Rectal smooth muscle tissue (tissue), 1 donor: ENCODE data around the gene GGTLC2.
"Not testable (repeated sequence)": the region's sequence is repeated elsewhere in the genome, so short reads cannot be mapped to it uniquely, and the experiment has no call there.

ENCODE experiments used
- H3K27ac ChIP-seq: one replicate; pipeline ENCODE4 v1.7.0; 2013; ENCODE audit warnings: low read depth, low read length, inconsistent platforms
- H3K27me3 ChIP-seq: one replicate; pipeline ENCODE4 v1.7.0; 2013; ENCODE audit warnings: low read length; ENCODE audit not compliant: control insufficient read depth, insufficient read depth
- H3K36me3 ChIP-seq: one replicate; pipeline ENCODE4 v1.7.0; 2013; ENCODE audit warnings: low read length; ENCODE audit not compliant: control insufficient read depth, insufficient read depth
- H3K4me1 ChIP-seq: one replicate; pipeline ENCODE4 v1.7.0; 2013; ENCODE audit warnings: low read length; ENCODE audit not compliant: control insufficient read depth, insufficient read depth
- H3K4me3 ChIP-seq: one replicate; pipeline ENCODE4 v1.7.0; 2013; ENCODE audit warnings: low read length
- H3K9ac ChIP-seq: one replicate; pipeline ENCODE4 v1.7.0; 2013; ENCODE audit warnings: low read length

Gene GGTLC2

DNA sequence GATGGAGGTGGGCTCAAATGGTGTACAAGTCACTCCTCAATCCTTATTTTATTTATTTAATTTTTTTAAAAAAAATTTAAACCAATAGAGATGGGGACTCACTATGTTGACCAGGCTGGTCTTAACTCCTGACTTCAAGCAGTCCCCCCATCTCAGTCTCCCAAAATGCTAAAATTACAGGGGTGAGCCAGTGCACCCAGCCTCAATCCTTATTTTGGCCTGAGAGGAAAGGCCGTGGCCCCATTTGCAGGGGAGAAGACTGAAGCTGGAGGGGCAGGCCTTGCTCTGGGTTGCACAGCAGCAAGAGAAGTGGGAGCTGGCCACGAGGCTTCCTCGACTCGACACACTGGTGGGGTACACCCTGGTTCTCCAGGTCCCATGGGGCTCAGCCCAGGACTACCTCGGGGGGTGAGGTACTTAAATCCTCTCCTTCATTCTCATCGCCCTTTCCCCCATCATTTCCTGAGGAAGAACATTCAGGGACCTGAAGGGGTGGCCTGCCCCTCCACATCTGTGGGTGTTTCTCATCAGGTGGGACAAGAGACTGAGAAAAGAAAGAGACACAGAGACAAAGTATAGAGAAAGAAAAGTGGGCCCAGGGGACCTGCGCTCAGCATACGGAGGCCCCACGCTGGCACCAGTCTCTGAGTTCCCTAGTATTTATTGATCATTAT, 4.6 kb downstream of the GGTLC2 start:
- not testable (repeated sequence) for H3K4me3 ChIP-seq, H3K9ac ChIP-seq, H3K27ac ChIP-seq, H3K36me3 ChIP-seq, H3K27me3 ChIP-seq, H3K4me1 ChIP-seq

DNA sequence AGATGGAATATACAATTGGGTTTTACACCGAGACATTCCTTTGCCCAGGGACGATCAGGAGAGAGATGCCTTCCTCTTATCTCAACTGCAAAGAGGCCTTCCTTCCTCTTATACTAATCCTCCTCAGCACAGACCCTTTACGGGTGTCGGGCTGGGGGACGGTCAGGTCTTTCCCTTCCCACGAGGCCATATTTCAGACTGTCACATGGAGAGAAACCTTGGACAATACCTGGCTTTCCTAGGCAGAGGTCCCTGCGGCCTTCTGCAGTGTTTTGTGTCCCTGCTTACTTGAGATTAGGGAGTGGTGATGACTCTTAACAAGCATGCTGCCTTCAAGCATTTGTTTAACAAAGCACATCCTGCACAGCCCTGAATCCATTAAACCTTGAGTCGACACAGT, 5.3 kb downstream of the GGTLC2 start:
- not testable (repeated sequence) for H3K36me3 ChIP-seq, H3K9ac ChIP-seq, H3K27ac ChIP-seq, H3K4me1 ChIP-seq, H3K4me3 ChIP-seq, H3K27me3 ChIP-seq

DNA sequence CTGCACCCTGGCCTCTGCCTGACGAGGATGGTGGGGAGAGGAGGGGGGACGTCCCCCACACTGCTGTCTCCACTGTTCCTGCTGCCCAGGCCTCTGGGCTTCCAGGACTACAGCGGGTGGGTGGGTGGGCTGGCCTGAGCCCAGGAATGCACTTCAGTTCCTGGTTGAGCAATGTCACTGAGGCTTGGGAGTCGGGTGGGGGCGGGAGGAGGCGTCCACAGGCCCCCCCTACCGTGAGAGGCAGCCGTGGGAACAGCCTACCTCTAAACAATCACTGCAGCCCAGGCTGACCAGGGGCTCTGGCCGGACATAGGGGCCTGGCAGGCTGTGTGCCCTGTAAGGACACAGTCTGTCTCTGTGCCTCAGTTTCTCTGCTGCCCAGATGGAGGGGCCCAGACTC, 6.0 kb downstream of the GGTLC2 start:
- H3K36me3 ChIP-seq, H3K27ac ChIP-seq, H3K4me3 ChIP-seq, H3K27me3 ChIP-seq, H3K4me1 ChIP-seq, H3K9ac ChIP-seq: not testable (repeated sequence)

DNA sequence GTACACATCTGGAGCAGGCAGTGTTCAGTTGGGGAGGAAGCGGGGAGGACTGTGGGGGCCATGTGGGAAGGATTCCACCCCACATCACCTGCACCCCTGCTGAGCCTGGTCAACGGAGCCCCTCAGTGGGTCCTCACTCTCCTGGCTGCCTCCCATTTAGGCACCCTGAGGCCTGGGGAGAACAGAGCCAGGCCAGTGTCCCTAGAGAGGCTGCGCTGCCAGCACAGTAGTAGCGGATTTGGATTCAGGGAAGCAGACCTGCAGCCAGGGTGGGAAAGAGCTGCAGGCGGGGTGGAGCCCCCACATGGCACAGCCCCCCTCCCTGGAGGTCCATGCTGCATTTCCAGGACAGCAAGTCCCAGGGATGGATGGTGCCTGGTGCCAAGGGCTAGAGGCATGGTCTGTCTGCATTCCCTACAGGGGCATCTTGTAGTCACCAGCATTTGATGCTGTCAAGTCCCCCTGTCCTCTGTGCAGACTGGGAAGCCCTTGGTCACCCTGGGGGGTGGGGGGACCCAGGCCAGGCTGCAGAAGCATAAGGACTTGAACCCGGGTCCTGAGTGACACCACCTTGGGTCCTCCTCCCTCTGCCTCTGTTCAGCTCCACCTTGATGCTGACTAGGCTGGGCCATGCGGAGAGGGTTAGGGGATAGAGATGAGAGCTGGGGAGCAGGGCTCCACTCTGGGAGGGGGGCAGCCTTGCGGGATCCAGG, 6.5 kb downstream of the GGTLC2 start:
- not testable (repeated sequence) for H3K27me3 ChIP-seq, H3K4me1 ChIP-seq, H3K36me3 ChIP-seq, H3K4me3 ChIP-seq, H3K27ac ChIP-seq, H3K9ac ChIP-seq

DNA sequence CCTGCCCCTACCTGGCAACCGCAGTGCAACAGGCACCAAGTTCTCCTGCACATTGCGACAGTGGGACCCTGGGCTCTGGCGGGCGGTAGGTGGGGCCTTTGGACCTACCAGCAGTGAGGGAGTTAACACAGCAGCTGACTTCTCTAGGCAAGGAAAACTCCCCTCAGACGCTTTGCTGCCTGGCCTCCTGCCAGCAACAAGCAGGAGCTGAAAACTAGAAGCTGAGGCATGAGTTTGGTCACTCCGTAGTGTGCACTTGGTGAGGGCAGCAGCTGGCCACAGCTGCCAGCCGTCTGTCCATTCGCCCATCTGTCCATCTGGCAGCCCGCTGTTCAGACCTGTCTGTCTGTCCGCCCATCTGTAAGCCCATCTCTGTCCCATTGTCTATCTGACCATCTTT, 7.2 kb downstream of the GGTLC2 start:
- not testable (repeated sequence) for H3K27me3 ChIP-seq, H3K9ac ChIP-seq, H3K36me3 ChIP-seq, H3K4me1 ChIP-seq, H3K4me3 ChIP-seq, H3K27ac ChIP-seq

DNA sequence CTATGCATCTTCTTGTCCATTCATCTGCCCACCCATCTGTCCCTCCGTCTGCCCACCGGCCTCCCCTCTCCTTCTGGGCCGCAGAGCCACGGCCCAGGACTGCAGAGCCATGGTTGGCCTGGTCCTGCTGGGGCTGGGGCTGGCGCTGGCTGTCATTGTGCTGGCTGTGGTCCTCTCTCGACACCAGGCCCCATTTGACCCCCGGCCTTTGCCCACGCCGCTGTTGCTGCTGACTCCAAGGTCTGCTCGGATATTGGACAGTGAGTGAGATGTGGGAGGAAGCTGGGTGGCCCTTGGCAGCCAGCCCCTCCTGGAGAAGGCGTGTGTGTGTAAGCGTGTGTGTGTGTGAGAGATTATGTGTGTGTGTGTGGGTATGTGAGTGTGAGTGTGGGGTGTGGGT, 7.7 kb downstream of the GGTLC2 start:
- not testable (repeated sequence) for H3K9ac ChIP-seq, H3K4me1 ChIP-seq, H3K36me3 ChIP-seq, H3K4me3 ChIP-seq, H3K27me3 ChIP-seq, H3K27ac ChIP-seq

DNA sequence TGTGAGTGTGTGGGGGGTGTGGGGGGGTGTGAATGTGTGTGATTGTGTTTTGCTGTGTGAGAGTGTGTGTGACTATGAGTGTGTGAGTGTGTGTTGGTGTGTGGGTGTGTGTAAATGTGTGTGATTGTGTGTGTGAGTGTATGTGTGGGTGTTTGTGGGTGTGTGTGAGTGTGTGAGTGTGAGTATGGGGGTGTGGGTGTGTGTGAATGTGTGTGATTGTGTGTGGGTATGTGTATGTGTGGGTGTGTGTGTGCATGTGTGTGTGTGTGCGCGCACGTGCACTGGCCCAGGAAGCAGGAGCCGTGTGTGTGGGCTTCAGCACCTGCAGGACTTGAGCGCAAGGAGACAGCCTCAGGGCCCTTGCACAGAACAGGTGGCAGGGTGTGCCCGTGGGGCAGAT, 8.2 kb downstream of the GGTLC2 start:
- H3K27me3 ChIP-seq, H3K4me3 ChIP-seq, H3K27ac ChIP-seq, H3K4me1 ChIP-seq, H3K36me3 ChIP-seq, H3K9ac ChIP-seq: not testable (repeated sequence)

DNA sequence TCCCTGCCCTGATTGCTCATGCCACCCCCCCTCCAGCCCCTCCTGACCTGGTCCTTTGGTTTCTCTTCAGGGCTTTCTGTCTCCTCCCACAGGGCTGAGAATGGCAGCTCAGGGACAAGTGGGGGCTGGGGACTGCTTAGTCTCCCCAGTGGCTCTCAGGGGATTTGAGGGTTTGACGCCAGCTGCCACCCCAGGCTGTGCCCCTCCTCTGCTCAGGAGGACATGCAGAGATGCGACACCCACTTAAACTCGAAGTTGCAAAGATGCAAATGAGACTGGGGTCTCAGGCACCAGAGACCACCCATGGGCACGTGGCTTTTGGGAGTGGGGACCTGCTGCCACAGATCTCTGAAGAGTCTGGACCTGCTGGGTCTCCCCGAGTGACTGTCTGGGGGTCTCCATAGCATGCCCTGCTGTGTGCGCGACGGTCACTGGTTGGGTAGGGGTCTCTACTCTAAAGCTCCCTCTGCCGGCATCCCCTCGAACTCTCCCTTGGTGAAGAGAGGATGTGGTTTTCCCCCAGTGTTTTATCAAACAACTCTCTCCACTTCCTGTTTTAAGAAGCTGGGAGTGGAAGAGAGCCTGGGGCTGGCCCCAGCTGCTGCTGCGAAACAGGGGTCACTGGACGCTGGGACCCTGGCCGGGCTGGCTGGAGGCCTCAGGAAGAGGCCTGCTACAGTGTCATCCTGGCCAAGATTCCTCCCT, 9.4 kb downstream of the GGTLC2 start:
- H3K4me3 ChIP-seq, H3K36me3 ChIP-seq, H3K27ac ChIP-seq, H3K4me1 ChIP-seq, H3K27me3 ChIP-seq, H3K9ac ChIP-seq: not testable (repeated sequence)

DNA sequence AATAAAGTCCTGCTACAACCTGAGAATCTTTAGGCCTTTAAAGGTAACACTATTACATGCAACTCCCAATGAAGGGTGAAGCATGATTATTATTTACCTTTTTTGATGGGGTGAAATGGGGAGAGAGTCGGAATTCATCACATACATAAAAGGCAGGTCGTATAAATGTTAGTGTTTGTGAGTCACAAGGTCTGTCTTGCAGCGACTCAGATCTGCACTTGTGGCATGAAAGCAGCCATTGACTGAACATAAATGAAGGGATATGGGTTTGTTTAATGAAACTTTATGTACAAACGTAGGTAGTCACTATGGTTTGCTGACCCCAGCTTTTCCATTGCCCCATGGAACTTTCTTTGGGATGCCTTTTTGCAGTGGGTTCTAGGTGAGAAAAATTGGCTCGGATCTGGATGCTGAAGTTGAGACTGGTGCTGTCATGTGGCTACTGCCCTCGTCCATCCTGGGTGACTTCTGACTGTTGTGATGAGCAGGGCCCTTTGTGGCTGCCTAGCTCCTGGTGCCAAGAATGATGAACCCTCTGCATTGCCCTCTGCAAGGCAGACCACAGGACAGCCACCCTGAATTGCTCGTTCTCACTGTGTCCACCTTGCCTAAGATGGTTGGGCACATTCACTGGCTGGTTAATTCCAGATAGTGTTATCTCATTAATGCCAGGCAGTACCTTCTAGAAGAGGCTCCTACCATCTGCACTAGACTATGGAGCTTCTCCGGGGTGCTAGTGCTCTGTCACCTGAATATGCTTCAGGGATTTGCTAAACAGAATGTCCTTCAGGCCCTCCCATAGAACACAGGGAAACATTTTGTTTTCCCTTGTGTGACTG, 11.3 kb downstream of the GGTLC2 start:
- H3K4me1 ChIP-seq: no peaks in the 10 kb centered on the region
- H3K36me3 ChIP-seq: no peaks in the 10 kb centered on the region
- no peak overlapping the region for H3K27ac ChIP-seq
- H3K9ac ChIP-seq: no peak overlapping the region
- H3K4me3 ChIP-seq: no peak overlapping the region
- H3K27me3 ChIP-seq: no peaks in the 10 kb centered on the region

DNA sequence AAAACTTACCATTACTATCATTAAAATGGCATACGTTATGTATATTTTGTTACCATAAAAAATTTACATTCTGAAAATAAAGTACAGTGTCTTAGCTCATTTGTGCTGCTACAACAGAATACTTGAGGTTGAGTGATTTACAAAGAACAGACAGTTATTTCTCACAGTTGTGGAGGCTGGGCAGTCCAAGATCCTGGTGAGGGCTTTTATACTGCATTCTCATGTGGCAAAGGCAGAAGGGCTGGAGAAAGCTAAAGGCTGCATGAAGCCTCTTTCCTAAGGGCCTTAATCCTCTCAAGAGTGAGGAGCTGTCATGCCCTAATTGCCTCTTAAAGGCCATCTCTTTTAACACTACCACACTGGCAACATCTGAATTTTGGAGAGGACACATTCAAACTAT, 13.3 kb downstream of the GGTLC2 start:
- H3K36me3 ChIP-seq: no peaks in the 10 kb centered on the region
- H3K4me1 ChIP-seq: no peaks in the 10 kb centered on the region
- H3K4me3 ChIP-seq: no peak overlapping the region

DNA sequence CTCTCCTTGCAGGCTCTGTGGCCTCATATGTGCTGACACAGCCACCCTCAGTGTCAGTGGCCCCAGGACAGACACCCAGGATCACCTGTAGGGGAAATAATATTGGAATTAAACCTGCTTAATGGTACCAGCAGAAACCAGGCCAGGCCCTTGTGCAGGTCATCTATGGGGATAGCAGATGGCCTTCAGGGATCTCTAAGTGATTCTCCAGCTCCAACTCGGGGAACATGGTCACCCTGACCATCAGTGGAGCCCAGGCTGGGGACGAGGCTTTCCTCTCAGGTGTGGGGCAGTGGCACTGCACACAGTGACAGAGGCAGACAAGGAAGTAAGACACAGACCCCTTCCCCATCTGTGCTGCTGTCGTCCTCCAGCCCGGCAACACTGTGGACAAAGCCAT, 16.9 kb downstream of the GGTLC2 start:
- Histone ChIP-seq H3K4me3 (no peak overlapping the region), H3K9ac (no peak overlapping the region), H3K36me3 (no peaks in the 10 kb centered on the region), H3K27ac (no peak overlapping the region), H3K27me3 (no peaks in the 10 kb centered on the region), H3K4me1 (no peaks in the 10 kb centered on the region)

More for the DNA sequence above, 13.3 kb downstream of the GGTLC2 start:
- H3K27me3 ChIP-seq: no peaks in the 10 kb centered on the region
- no peak overlapping the region for H3K9ac ChIP-seq
- no peak overlapping the region for H3K27ac ChIP-seq

DNA sequence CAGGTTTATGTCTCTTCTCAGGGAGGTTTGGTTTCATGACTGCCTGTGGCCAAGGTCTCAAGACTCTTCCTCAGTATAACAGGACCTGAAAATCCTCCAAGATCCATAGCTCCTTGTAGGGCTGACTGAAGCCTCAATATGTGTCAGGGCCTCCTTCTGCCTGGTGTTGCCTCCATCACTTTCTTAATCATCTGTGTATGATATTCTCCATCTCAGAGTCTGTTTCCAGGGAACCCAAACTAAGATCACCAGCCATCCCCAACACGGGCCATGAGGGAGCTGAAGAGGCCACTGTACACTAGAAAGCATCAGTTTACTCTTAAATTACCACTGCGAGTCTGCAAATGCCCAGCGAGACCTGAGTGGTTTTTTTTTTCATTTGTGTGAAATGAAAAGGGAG, 17.7 kb downstream of the GGTLC2 start:
- Histone ChIP-seq H3K4me1 (no peaks in the 10 kb centered on the region), H3K27ac (no peak overlapping the region), H3K4me3 (no peak overlapping the region), H3K36me3 (no peaks in the 10 kb centered on the region), H3K27me3 (no peaks in the 10 kb centered on the region), H3K9ac (no peak overlapping the region)
